ENCODE results near the gene RPL13. TPM values are rescaled to one million over a fixed set of nuclear protein-coding genes. Genes with fewer than 3 reads are reported as not detected.
"Not testable (repeated sequence)": the region's sequence is repeated elsewhere in the genome, so short reads cannot be mapped to it uniquely, and the experiment has no call there.

The RPL13 gene
- total RNA-seq, 4 donors from 2014 or later = 4,137 to 5,837 (median 4,637) TPM

DNA sequence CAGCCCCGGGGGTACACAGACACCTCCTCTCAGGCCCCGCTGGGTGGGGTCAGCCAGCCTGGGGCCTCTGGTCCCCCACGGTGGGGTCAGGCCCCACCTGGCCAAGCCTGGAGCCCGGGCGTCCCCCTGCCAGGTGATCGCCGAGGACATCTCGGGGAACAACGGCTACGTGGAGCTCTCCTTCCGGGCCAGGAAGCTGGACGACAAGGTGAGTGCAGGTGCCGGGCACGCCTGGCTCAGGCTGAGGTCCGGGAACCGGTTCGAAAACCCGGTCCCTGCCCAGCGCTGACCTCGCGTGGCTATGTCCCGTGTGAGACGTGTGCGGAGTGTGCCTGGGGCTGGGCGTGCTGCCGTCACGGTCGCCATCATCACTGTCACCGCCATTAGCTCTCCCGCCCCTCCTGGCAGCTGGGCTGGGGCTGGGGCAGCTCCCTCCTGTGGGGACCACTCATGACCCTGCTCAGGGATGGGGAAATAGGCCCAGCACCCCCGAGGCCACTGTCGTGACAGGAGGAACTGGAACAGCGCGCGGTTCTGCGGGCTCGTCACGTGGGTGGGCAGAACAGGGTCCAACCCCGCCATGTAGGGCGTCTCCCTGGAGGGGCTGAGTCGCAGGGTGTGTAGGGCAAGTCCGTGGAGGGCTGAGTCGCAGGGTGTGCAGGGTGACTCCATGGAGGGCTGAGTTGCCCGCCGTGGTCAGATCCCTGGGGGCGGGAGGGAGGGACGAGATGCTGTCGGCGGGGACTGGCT lies 23.6 kb downstream of the RPL13 start:
- no peak for DNase-seq (ENCODE audit: low spot score)
- ATAC-seq (ENCODE audit: low FRiP score) = no peak
- TF ChIP-seq, protein P1, sequence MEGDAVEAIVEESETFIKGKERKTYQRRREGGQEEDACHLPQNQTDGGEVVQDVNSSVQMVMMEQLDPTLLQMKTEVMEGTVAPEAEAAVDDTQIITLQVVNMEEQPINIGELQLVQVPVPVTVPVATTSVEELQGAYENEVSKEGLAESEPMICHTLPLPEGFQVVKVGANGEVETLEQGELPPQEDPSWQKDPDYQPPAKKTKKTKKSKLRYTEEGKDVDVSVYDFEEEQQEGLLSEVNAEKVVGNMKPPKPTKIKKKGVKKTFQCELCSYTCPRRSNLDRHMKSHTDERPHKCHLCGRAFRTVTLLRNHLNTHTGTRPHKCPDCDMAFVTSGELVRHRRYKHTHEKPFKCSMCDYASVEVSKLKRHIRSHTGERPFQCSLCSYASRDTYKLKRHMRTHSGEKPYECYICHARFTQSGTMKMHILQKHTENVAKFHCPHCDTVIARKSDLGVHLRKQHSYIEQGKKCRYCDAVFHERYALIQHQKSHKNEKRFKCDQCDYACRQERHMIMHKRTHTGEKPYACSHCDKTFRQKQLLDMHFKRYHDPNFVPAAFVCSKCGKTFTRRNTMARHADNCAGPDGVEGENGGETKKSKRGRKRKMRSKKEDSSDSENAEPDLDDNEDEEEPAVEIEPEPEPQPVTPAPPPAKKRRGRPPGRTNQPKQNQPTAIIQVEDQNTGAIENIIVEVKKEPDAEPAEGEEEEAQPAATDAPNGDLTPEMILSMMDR (IDR thresholded peaks at IDR 0.05) = no peak

DNA sequence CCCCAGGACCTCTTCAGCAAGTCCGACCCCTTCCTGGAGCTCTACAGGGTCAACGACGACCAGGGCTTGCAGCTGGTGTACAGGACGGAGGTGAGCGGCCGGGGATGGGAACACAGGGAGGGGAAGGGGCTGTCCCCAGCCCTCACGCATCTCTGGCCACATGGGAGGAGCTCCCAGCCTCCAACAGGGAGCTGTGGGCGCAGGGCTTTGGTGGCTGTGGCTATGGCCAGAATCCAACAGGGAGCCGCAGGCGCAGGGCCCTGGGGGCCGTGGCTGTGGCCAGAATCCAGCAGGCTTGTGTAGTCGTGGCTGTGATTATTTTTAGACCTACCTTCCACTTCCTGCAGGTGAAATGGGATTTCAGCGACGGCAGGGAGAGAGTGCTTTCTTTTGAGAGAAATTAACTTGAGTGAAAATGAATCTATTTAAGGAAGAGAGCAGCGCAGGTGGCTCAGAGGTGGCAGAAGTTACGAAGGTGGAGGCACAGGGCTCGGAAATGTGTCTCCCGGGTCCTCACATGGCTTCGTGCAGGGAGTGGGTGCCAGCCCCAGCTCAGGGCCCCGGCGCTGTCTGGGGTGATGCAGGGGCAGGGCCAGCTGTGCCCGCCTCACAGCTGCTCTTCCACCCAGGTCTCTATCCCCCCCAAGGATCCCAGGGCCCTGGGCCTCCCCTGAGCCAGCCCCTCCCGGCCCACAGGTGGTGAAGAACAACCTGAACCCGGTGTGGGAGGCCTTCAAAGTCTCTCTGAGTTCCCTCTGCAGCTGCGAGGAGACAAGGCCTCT lies 24.5 kb downstream of the RPL13 start:
- DNase-seq (ENCODE audit: low spot score) (no peak), ATAC-seq (ENCODE audit: low FRiP score) (no peak)
- TF ChIP-seq, protein P1 (IDR thresholded peaks at IDR 0.05) = no peak

DNA sequence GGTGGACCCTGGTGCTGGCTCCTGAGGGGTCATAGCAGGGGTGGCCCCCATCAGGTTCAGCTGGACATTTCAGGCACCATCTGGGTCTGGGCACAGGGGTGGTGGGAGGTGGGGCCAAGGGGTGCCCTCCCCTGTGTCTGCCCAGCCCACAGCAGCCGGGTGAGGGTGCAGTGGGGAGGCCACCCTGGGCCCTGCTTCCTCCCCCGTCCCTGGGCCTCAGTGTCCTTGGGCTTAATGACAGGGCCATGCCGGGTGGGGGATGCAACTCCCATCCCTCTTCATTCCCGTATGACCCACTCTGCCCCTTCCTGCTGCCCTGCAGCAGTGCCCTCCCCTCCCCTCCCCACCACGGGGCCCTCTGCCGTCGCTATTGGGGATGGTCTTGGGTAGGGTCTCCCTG lies 25.7 kb downstream of the RPL13 start:
- DNase-seq (ENCODE audit: low spot score) = no peak
- ATAC-seq (ENCODE audit: low FRiP score) = no peak
- TF ChIP-seq, protein P1 (IDR thresholded peaks at IDR 0.05) = no peak

DNA sequence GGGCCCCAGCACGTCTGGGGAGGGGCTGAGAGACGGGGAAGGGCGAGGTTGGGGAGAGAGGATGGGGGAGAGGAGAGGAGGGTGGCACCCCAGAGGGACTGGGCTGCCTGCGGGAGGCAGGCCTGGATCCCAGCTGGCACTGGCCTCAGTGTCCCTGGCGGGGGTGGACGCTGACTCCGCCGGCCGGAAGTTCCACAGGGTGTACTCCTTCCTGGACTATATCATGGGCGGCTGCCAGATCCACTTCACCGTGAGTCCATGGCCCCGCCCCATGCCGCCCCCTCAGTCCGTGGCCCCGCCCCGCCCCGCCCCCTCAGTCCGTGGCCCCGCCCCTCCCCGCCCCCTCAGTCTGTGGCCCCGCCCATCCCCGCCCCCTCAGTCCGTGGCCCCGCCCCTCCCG lies 26.4 kb downstream of the RPL13 start:
- TF ChIP-seq, protein P1 (IDR thresholded peaks at IDR 0.05) = no peak
- ATAC-seq (ENCODE audit: low FRiP score) (no peak), DNase-seq (ENCODE audit: low spot score) (no peak)

DNA sequence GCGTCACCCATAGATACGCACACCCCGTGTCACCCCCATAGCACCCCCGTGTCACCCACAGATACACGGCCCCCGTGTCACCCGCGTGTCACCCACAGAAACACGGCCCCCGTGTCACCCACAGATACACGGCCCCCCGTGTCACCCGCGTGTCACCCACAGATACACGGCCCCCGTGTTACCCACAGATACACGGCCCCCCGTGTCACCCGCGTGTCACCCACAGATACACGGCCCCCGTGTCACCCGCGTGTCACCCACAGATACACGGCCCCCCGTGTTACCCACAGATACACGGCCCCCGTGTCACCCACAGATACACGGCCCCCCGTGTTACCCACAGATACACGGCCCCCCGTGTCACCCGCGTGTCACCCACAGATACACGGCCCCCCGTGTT lies 27.2 kb downstream of the RPL13 start:
- ATAC-seq (ENCODE audit: low FRiP score); DNase-seq (ENCODE audit: low spot score): not testable (repeated sequence)

DNA sequence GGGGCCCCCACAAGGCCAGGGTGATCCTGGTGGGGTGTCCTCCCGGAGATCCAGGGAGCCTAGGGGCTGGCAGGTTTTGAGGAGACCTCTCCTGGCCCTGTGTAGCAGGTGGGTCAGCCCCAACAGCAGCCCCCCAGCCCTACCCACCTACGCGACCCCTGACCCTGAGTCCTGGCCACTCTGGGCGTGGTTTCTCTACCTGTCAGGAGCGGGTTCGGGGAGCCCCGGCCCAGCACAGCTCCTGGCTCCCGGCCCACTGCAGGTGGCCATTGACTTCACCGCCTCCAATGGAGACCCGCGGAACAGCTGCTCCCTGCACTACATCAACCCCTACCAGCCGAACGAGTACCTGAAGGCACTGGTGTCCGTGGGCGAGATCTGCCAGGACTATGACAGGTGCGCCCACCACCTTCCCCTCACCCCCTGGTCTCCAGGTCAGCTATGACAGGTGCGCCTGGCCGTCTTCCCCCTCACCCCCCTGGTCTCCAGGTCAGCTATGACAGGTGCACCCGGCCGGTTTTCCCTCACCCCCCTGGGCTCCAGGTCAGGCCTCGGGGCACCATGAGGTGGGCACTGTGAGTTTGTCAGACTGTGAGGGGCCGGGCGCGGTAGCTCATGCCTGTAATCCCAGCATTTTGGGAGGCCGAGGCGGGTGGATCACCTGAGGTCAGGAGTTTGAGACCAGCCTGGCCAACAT lies 28.1 kb downstream of the RPL13 start:
- DNase-seq (ENCODE audit: low spot score) = no peak
- no peak for ATAC-seq (ENCODE audit: low FRiP score)
- TF ChIP-seq, protein P1 (IDR thresholded peaks at IDR 0.05) = no peak

DNA sequence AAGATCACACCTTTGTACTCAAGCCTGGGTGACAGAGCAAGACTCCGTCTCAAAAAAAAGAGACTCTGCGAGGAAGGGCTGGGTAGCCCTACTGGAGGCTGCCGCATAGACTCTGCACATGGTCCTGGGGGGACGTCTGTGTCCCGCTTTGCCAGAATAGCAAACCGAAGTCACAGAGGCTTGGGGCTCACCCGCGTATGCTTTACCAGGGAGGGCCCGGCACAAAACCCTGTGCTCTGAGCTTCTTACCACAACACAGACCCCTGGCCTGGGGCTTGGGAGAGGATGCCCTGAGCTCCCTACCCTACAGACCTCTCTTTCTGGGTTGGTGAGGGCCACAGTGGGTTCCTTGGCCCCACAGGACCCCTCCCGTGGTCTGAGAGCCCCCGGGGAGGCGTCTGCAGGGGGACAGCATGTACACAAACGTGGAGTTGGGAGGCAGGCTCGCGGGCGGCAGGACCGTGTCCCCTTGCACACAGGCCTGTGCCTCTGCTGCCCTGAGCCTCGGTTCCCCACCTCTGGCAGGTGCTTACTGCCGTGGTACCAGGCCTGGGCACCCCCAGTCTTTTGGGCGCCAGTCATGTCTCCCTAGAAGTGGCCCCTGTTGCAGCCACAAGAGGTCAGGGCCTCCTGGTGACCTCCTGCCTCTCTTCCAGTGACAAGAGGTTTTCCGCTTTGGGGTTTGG lies 28.9 kb downstream of the RPL13 start:
- TF ChIP-seq, protein P1 (IDR thresholded peaks at IDR 0.05) = no peak
- DNase-seq (ENCODE audit: low spot score) = no peak
- no peak for ATAC-seq (ENCODE audit: low FRiP score)
